GM19467 (cell line): ENCODE data around the gene ALG14.
A peak's percentile ranks its signal among the peaks of the same experiment; 100 is the strongest.
"Not testable (repeated sequence)": the region's sequence is repeated elsewhere in the genome, so short reads cannot be mapped to it uniquely, and the experiment has no call there.

Experiments
- ATAC-seq: cut with Tn5 transposase; IDR thresholded peaks from one replicate; pipeline ENCODE4 v1.9.1; 2021; ENCODE audit warnings: mild to moderate bottlenecking, moderate library complexity; ENCODE audit not compliant: unreplicated experiment

ALG14 gene

GRCh38 chr1:95072532-95073419 is at the start of gene ALG14:
Gene ALG14, minus strand, starts transcription at chr1:95072951. Its CDS starts 53 bp downstream, at chr1:95072898.
- ATAC-seq = peak; percentile 99

GRCh38 chr1:95122151-95122697 is 49.5 kb upstream of the ALG14 start:
- ATAC-seq = no peak

GRCh38 chr1:95119273-95119672 is 46.5 kb upstream of the ALG14 start:
- ATAC-seq = no peak

GRCh38 chr1:95118710-95119109 is 46.0 kb upstream of the ALG14 start:
- ATAC-seq = no peak

- no peak for ATAC-seq
These were observed 45.3 kb upstream of the ALG14 start for GRCh38 chr1:95118067-95118499.

- ATAC-seq = peak; percentile 53
These were observed 44.7 kb upstream of the ALG14 start, which contains the start of gene TLCD4 for GRCh38 chr1:95117207-95118066. Gene TLCD4, plus strand, starts transcription at chr1:95117355. Its CDS starts 26,547 bp downstream, at chr1:95143902.

GRCh38 chr1:95116580-95117206 is 43.9 kb upstream of the ALG14 start:
- no peak for ATAC-seq

- ATAC-seq = no peak
These were observed 43.0 kb upstream of the ALG14 start for GRCh38 chr1:95115708-95116137.

GRCh38 chr1:95113684-95114083 is 40.9 kb upstream of the ALG14 start:
- no peak for ATAC-seq

GRCh38 chr1:95111014-95111413 is 38.3 kb upstream of the ALG14 start:
- ATAC-seq = no peak

GRCh38 chr1:95108792-95109191 is 36.0 kb upstream of the ALG14 start:
- no peak for ATAC-seq

- no peak for ATAC-seq
These were observed 25.4 kb upstream of the ALG14 start for GRCh38 chr1:95098196-95098595.

- ATAC-seq = no peak
These were observed 24.7 kb upstream of the ALG14 start for GRCh38 chr1:95097426-95097825.

GRCh38 chr1:95096218-95096841 is 23.6 kb upstream of the ALG14 start:
- no peak for ATAC-seq

GRCh38 chr1:95095833-95096217 is 23.1 kb upstream of the ALG14 start:
- ATAC-seq = peak; percentile 81

GRCh38 chr1:95094923-95095322 is 22.2 kb upstream of the ALG14 start:
- no peak for ATAC-seq

- ATAC-seq = no peak
These were observed 20.5 kb upstream of the ALG14 start for GRCh38 chr1:95093296-95093695.

- not testable (repeated sequence) for ATAC-seq
These were observed 20.1 kb upstream of the ALG14 start for GRCh38 chr1:95092891-95093290.

GRCh38 chr1:95091290-95091689 is 18.5 kb upstream of the ALG14 start:
- not testable (repeated sequence) for ATAC-seq

- no peak for ATAC-seq
These were observed 17.0 kb upstream of the ALG14 start for GRCh38 chr1:95089650-95090287.
